HEK293T (cell line): ENCODE results near the gene YY1.

Source experiments
- CTCF ChIA-PET: fragments of 350-600 bp; formaldehyde crosslinking; extraction: SDS; loops from one replicate; lab custom pipeline; 2021; ENCODE audit warnings: antibody characterized with exemption, inconsistent platforms; lab: Yijun Ruan, JAX
- POLR2A ChIA-PET: fragments of 350-600 bp; formaldehyde crosslinking; extraction: SDS; loops from one replicate; lab custom pipeline; 2020; ENCODE audit warnings: antibody characterized with exemption, inconsistent platforms; lab: Yijun Ruan, JAX
- DNase-seq: peaks from one replicate; pipeline ENCODE4 v3.0.0; 2012; ENCODE audit warnings: mixed read lengths; ENCODE audit errors: extremely low spot score
- ARNT ChIP-seq: fragments of 450-650 bp; IDR thresholded peaks from 2 replicates; pipeline ENCODE4 v1.6.1; 2017; ENCODE audit warnings: mild to moderate bottlenecking
- BHLHE40 ChIP-seq: fragments of 450-650 bp; IDR thresholded peaks from 2 replicates; pipeline ENCODE4 v1.6.1; 2016; ENCODE audit warnings: mild to moderate bottlenecking, moderate library complexity, borderline replicate concordance
- CTBP1 ChIP-seq: fragments of 450-650 bp; IDR thresholded peaks from 2 replicates; pipeline ENCODE4 v1.6.1; 2016; ENCODE audit warnings: borderline replicate concordance
- ELF4 ChIP-seq: fragments of 450-650 bp; IDR thresholded peaks from 2 replicates; pipeline ENCODE4 v1.6.1; 2017; ENCODE audit warnings: antibody characterized with exemption
- FOXA1 ChIP-seq: fragments of 450-650 bp; IDR thresholded peaks from 2 replicates; pipeline ENCODE4 v1.6.1; 2016; ENCODE audit warnings: mild to moderate bottlenecking
- FOXK2 ChIP-seq: fragments of 450-650 bp; IDR thresholded peaks from 2 replicates; pipeline ENCODE4 v1.6.1; 2016; ENCODE audit warnings: mild to moderate bottlenecking
- FOXM1 ChIP-seq: fragments of 450-650 bp; IDR thresholded peaks from 2 replicates; pipeline ENCODE4 v1.6.1; 2017; ENCODE audit warnings: mild to moderate bottlenecking, borderline replicate concordance
- HDGF ChIP-seq: fragments of 450-650 bp; IDR thresholded peaks from 2 replicates; pipeline ENCODE4 v1.6.1; 2017; ENCODE audit warnings: antibody characterized with exemption, borderline replicate concordance
- L3MBTL2 ChIP-seq: fragments of 450-650 bp; conservative IDR thresholded peaks from 2 replicates; pipeline ENCODE4 v1.6.1; 2016; ENCODE audit warnings: mild to moderate bottlenecking
- LEF1 ChIP-seq: fragments of 450-650 bp; IDR thresholded peaks from 2 replicates; pipeline ENCODE4 v1.6.1; 2017; ENCODE audit warnings: mild to moderate bottlenecking, borderline replicate concordance
- NFRKB ChIP-seq: fragments of 450-650 bp; IDR thresholded peaks from 2 replicates; pipeline ENCODE4 v1.6.1; 2016; ENCODE audit warnings: mild to moderate bottlenecking, moderate library complexity
- PKNOX1 ChIP-seq: fragments of 450-650 bp; IDR thresholded peaks from 2 replicates; pipeline ENCODE4 v1.6.1; 2016
- SP1 ChIP-seq: fragments of 450-650 bp; IDR thresholded peaks from 2 replicates; pipeline ENCODE4 v1.6.1; 2017
- SUZ12 ChIP-seq: fragments of 450-650 bp; IDR thresholded peaks from 2 replicates; pipeline ENCODE4 v1.6.1; 2016; ENCODE audit warnings: mild to moderate bottlenecking
- TARDBP ChIP-seq: fragments of 450-650 bp; IDR thresholded peaks from 2 replicates; pipeline ENCODE4 v1.6.1; 2016
- ZNF384 ChIP-seq: fragments of 450-650 bp; IDR thresholded peaks from 2 replicates; pipeline ENCODE4 v1.6.1; 2016

Gene YY1

DNA sequence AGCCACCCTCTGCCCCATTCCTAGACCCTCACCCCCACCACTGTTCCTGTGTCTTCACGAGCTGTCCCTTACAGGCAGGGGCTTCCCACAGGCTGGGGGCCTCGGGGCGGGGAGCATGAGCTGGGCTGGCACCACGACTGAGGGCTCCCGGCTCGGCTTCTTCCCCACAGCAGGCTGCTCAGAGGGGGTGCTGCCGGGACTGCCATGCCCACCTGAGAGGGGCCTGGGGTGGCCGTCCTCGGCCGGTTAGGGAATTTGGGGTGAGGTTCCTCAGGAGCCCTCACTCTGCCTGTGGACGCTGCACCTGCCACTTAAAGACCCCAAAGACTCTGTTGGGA, 91.0 kb downstream of the YY1 start:
- POLR2A ChIA-PET: interaction anchor here (1.5 kb wide), 1 partner anchor 11 kb away, joined by 3 read pairs; no protein-coding TSS in a partner anchor
- CTCF ChIA-PET: no interaction called here
- DNase-seq: no peak
- no peak for TF ChIP-seq TARDBP
- TF ChIP-seq SUZ12: no peak
- TF ChIP-seq ARNT: no peak
- no peak for TF ChIP-seq NFRKB
- no peak for TF ChIP-seq ZNF384
- no peak for TF ChIP-seq BHLHE40
- TF ChIP-seq HDGF: no peak
- TF ChIP-seq FOXA1: no peak
- no peak for TF ChIP-seq ELF4
- no peak for TF ChIP-seq SP1
- no peak for TF ChIP-seq CTBP1

GRCh38 chr14:100330388-100330931, 91.5 kb downstream of the YY1 start:
- CTCF ChIA-PET: no interaction called here
- TF ChIP-seq SUZ12: no peak
- TF ChIP-seq ARNT: no peak
- TF ChIP-seq FOXM1: no peak
- TF ChIP-seq ZNF384: no peak
- TF ChIP-seq TARDBP: no peak
- TF ChIP-seq FOXA1: no peak
- TF ChIP-seq FOXK2: no peak
- TF ChIP-seq NFRKB: no peak
- TF ChIP-seq SP1: no peak
- TF ChIP-seq ELF4: no peak
- no peak for TF ChIP-seq L3MBTL2
- no peak for TF ChIP-seq LEF1
- no peak for TF ChIP-seq PKNOX1
- no peak for TF ChIP-seq BHLHE40
- no peak for TF ChIP-seq HDGF
- no peak for TF ChIP-seq CTBP1
- POLR2A ChIA-PET: interaction anchor here (1.5 kb wide), 1 partner anchor 11 kb away, joined by 3 read pairs; no protein-coding TSS in a partner anchor
- no peak for DNase-seq

DNA sequence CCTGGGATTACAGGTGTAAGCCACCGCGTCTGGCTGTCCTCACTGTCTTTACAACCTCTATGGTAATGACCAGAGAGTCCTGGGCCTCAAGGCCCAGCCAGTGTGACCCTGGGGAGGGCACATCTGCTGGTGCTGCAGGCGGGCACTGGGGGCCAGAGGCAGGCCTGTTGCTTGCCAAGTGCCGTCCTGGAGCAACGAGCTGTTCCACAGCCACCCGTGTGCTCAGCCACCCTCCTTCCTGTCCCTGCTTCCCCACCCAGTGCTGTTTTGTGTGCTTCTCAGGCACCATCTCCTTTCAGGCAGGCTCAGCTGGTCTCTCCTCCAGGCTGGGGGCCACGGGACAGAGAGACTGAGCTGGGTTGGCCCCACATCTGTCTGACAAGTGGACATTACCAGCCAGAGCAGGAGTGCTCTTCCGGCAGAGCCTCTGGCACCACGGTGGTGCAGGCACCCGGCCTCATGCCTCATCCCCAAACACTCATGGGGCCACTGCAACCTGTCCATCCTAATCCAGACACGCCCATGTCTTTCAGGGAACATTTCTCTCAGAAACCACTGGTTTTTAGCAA, 93.2 kb downstream of the YY1 start:
- CTCF ChIA-PET: no interaction called here
- no peak for TF ChIP-seq L3MBTL2
- no peak for TF ChIP-seq TARDBP
- TF ChIP-seq NFRKB: no peak
- no peak for TF ChIP-seq PKNOX1
- no peak for TF ChIP-seq FOXK2
- no peak for TF ChIP-seq ZNF384
- TF ChIP-seq BHLHE40: no peak
- TF ChIP-seq SP1: no peak
- TF ChIP-seq LEF1: no peak
- TF ChIP-seq SUZ12: no peak
- no peak for TF ChIP-seq FOXM1
- TF ChIP-seq ELF4: no peak
- TF ChIP-seq CTBP1: no peak
- TF ChIP-seq HDGF: no peak
- POLR2A ChIA-PET: no interaction called here
- DNase-seq: no peak
